Measurements from ENCODE around the gene SH2D7.

- TF ChIP-seq ZNF8 (CRISPR knock-in tag; IDR thresholded peaks at IDR 0.05), result no peak
- no peak for TF ChIP-seq POU6F1 (CRISPR knock-in tag; IDR thresholded peaks at IDR 0.05; ENCODE audit: borderline replicate concordance, low read depth)
- TF ChIP-seq ISL1 (CRISPR knock-in tag; IDR thresholded peaks at IDR 0.05), result no peak
- no peak for TF ChIP-seq RARB (CRISPR knock-in tag; IDR thresholded peaks at IDR 0.05)
Observed at GRCh38 chr15:78055919-78056713, 36.2 kb upstream of the SH2D7 start.
